HepG2 (cell line): Measurements from ENCODE around the gene CHST14. TPM values are rescaled to one million over a fixed set of nuclear protein-coding genes. Genes with fewer than 3 reads are reported as not detected.

Experiments used
- ATAC-seq: fragments of 200-7000 bp; cut with Tn5 transposase; 3 replicates; pipeline ENCODE4 v1.9.1; 2020; ENCODE audit warnings: mild to moderate bottlenecking, moderate library complexity
- BruUV-seq: library from RNA; stranded (reverse); fragments of 400-500 nt; replicated peaks from 2 replicates; lab custom pipeline; 2021; lab: Mats Ljungman, UMichigan
- CTCF ChIA-PET: fragments of 300-600 bp; formaldehyde crosslinking; extraction: SDS; loops from one replicate; lab custom pipeline; 2021; ENCODE audit warnings: low total read pairs, inconsistent platforms, low intra/inter-chr PET ratio; lab: Yijun Ruan, JAX
- POLR2A ChIA-PET: fragments of 350-600 bp; sonication (Branson Sonifier 250); formaldehyde crosslinking; loops from one replicate; lab custom pipeline; 2020; ENCODE audit warnings: antibody characterized with exemption, inconsistent platforms; lab: Yijun Ruan, JAX
- DNase-seq: peaks from one replicate; pipeline ENCODE4 v3.0.0-alpha.2; 2015; ENCODE audit warnings: low spot score
- FAIRE-seq: peaks from 3 replicates; lab custom pipeline; 2011; peaks lifted over from hg19 to GRCh38; lab: Jason Lieb, UNC
- H2AFZ ChIP-seq: one replicate; pipeline ENCODE4 v1.6.1; 2011; ENCODE audit warnings: low read length, inconsistent platforms
- H3K27ac ChIP-seq: fragments of 300-600 bp; 3 replicates; pipeline ENCODE4 v1.8.0; 2011; ENCODE audit warnings: mixed run types, mild to moderate bottlenecking, mixed read lengths, low read length, inconsistent platforms; ENCODE audit not compliant: insufficient read depth; ENCODE audit errors: extremely low read length
- H3K27me3 ChIP-seq, 2 experiments: fragments of 200-600 bp in 1 of 2; 2 replicates in 1 of 2; 3 replicates in 1 of 2; pipeline versions ENCODE4 v1.6.0 to v1.8.0; 2011; ENCODE audit warnings: low read length in 2 of 2, mild to moderate bottlenecking in 2 of 2, moderate library complexity in 2 of 2, inconsistent platforms in 1 of 2; ENCODE audit not compliant: insufficient read depth in 2 of 2, control insufficient read depth in 1 of 2
- H3K36me3 ChIP-seq, 2 experiments: fragments of 200-600 bp in 1 of 2; replicated peaks in 1 of 2; 2 replicates in 1 of 2; 3 replicates in 1 of 2; pipeline versions ENCODE4 v1.5.1 to v1.8.0; 2011; ENCODE audit warnings: low read length in 2 of 2, inconsistent platforms in 1 of 2; ENCODE audit not compliant: insufficient read depth in 2 of 2, control insufficient read depth in 1 of 2
- H3K4me1 ChIP-seq: 2 replicates; pipeline ENCODE4 v1.5.1; 2012; ENCODE audit warnings: low read length, inconsistent platforms; ENCODE audit not compliant: insufficient read depth
- H3K4me2 ChIP-seq: 2 replicates; pipeline ENCODE4 v1.6.0; 2011; ENCODE audit warnings: low read depth, low read length, inconsistent platforms
- H3K4me3 ChIP-seq, 3 experiments: fragments of 200-600 bp in 1 of 3; sonication (generic), shearing (Covaris generic) in 1 of 3; replicated peaks in 1 of 3; 2 replicates each; pipeline ENCODE4 v1.5.1; 2011 to 2016; ENCODE audit warnings: low read length in 3 of 3, inconsistent platforms in 2 of 3, low read depth in 2 of 3, mild to moderate bottlenecking in 2 of 3, control low read depth in 1 of 3, mixed read lengths in 1 of 3; ENCODE audit not compliant: insufficient read depth in 1 of 3
- H3K79me2 ChIP-seq: one replicate; pipeline ENCODE4 v1.6.1; 2011; ENCODE audit warnings: low read length, inconsistent platforms; ENCODE audit not compliant: insufficient read depth
- H3K9ac ChIP-seq: 2 replicates; pipeline ENCODE4 v1.6.0; 2011; ENCODE audit warnings: mild to moderate bottlenecking, low read depth, low read length, inconsistent platforms; ENCODE audit not compliant: insufficient read depth
- H3K9me3 ChIP-seq: 2 replicates; pipeline ENCODE4 v1.5.1; 2012; ENCODE audit warnings: mild to moderate bottlenecking, low read length
- H4K20me1 ChIP-seq: 2 replicates; pipeline ENCODE4 v1.6.0; 2011; ENCODE audit warnings: inconsistent platforms, mild to moderate bottlenecking, low read length, moderate library complexity; ENCODE audit not compliant: insufficient read depth
- FOXA1 ChIP-seq, 2 experiments: fragments of 450-650 bp in 1 of 2; sonication (generic) in 1 of 2; formaldehyde crosslinking in 1 of 2; IDR thresholded peaks; 2 replicates each; pipeline versions ENCODE4 v1.4.0 to v1.6.1; 2016 to 2020; ENCODE audit warnings: missing genetic modification reagents in 1 of 2
- HDAC1 ChIP-seq: sonication (generic); formaldehyde crosslinking; IDR thresholded peaks from 2 replicates; pipeline ENCODE4 v1.5.1; 2020; ENCODE audit warnings: mild to moderate bottlenecking, missing genetic modification reagents
- RBM22 ChIP-seq: fragments of 200-400 bp; formaldehyde crosslinking; optimal IDR thresholded peaks from 2 replicates; pipeline ENCODE3; 2017; ENCODE audit warnings: mild to moderate bottlenecking, low read length, moderate library complexity
- TBX3 ChIP-seq: fragments of 450-650 bp; IDR thresholded peaks from 2 replicates; pipeline ENCODE4 v1.6.1; 2017; ENCODE audit warnings: antibody characterized with exemption, mild to moderate bottlenecking, inconsistent platforms, borderline replicate concordance
- ZBTB26 ChIP-seq: IDR thresholded peaks from 2 replicates; pipeline ENCODE4 v1.6.1; 2016; ENCODE audit warnings: missing compliant biosample characterization, missing genetic modification reagents, borderline replicate concordance
- ZNF264 ChIP-seq: sonication (generic); formaldehyde crosslinking; IDR thresholded peaks from 2 replicates; pipeline ENCODE4 v1.4.0; 2020; ENCODE audit warnings: missing genetic modification reagents
- ZNF770 ChIP-seq: sonication (generic); formaldehyde crosslinking; IDR thresholded peaks from 2 replicates; pipeline ENCODE4 v1.5.0; 2020; ENCODE audit warnings: mild to moderate bottlenecking, missing genetic modification reagents
- ZSCAN29 ChIP-seq: sonication (generic); formaldehyde crosslinking; conservative IDR thresholded peaks from 2 replicates; pipeline ENCODE4 v1.4.0; 2020; ENCODE audit warnings: mild to moderate bottlenecking, missing genetic modification reagents
- WGBS: methylation state at CpG from one replicate; pipeline ENCODE4 v1.1.6; 2017; ENCODE audit warnings: low lambda C conversion rate; 5-methylcytosine and 5-hydroxymethylcytosine counted together
- in situ Hi-C: cut with HindIII; loops from 2 replicates; pipeline ENCODE4 v1.10.0; 2017; ENCODE audit warnings: low pct_unique_long_range_greater_than_20kb; ENCODE audit not compliant: extremely low pct_ligation_motif_present
- intact Hi-C: fragments of 100-400 bp; cut with micrococcal nuclease; formaldehyde crosslinking; loops from one replicate; pipeline ENCODE4 v1.10.0; 2022; ENCODE audit not compliant: unreplicated experiment
- polyA plus RNA-seq, 8 experiments: library from polyadenylated mRNA; depleted of rRNA in 3 of 8; stranded (reverse) in 7 of 8; unstranded in 1 of 8; fragments of >200 nt; fragmentation: Illumina TruSeq in 4 of 8; extraction: Trizol in 4 of 8; gene quantifications; 2 replicates each; pipeline versions ENCODE4 v1.2.1 to v1.2.3, GENCODE V29; 2011 to 2016; ENCODE audit warnings: low read depth in 4 of 8, missing spikeins in 1 of 8, mixed read lengths in 1 of 8; ENCODE audit not compliant: insufficient read depth in 1 of 8
- total RNA-seq, 5 experiments: library from RNA; depleted of rRNA; stranded (reverse); fragments of >200 nt; fragmentation: Illumina TruSeq; extraction: Trizol; gene quantifications; 2 replicates each; pipeline ENCODE4 v1.2.3, GENCODE V29; 2016; ENCODE audit warnings: low read depth in 1 of 5
- TF ChIP-seq, protein P1 (sequence below): sonication (generic); formaldehyde crosslinking; IDR thresholded peaks from 2 replicates; pipeline ENCODE4 v1.5.0; 2020; ENCODE audit warnings: mild to moderate bottlenecking, missing genetic modification reagents
- TF ChIP-seq, protein P2 (sequence below): sonication (generic); formaldehyde crosslinking; IDR thresholded peaks from 2 replicates; pipeline ENCODE4 v1.5.1; 2020; ENCODE audit warnings: mild to moderate bottlenecking, missing genetic modification reagents, borderline replicate concordance

The CHST14 gene
- total and polyA plus RNA-seq, 2 of the 13 experiments (the other 11 are each of a cell fraction or from before 2014, with no cell fraction given) = 8.9 to 12.4 TPM

GRCh38 chr15:40456738-40457137 is 14.0 kb upstream of the CHST14 start:
- no TSS peak for BruUV-seq
- Histone ChIP-seq H3K9ac (no peak overlapping the region), H3K9me3 (no peaks in the 10 kb centered on the region), H3K4me1 (peaks cover 56% of the 10 kb centered on the region), H2AFZ (no peak overlapping the region), H3K4me2 (no peak overlapping the region), H3K27ac (no peak overlapping the region), H3K27me3 (no peaks in the 10 kb centered on the region), H3K4me3 (no peak overlapping the region), H3K79me2 (peaks cover 37% of the 10 kb centered on the region), H4K20me1 (peaks cover 13% of the 10 kb centered on the region; the same call in 1 of the 2 replicates), H3K36me3 (peaks cover 8 to 15% of the 10 kb centered on the region in 2 experiments; a peak in 4 of 5 replicates)
- in situ Hi-C loops = no loop called here
- no peak for FAIRE-seq
- no peak for DNase-seq
- ChIA-PET CTCF (no interaction called here), POLR2A (no interaction called here)
- 100% methylated on average over 1 of the region's 4 CpGs for WGBS
- no peak for ATAC-seq
- intact Hi-C loops = no loop called here
- TF ChIP-seq FOXA1 (IDR thresholded peaks at IDR 0.05) (no peak), FOXA1 (CRISPR knock-in tag; IDR thresholded peaks at IDR 0.05) (no peak), HDAC1 (CRISPR knock-in tag) (no peak), ZSCAN29 (CRISPR knock-in tag) (no peak), RBM22 (no peak), TBX3 (no peak), ZBTB26 (CRISPR knock-in tag) (no peak), ZNF770 (CRISPR knock-in tag) (no peak), ZNF264 (CRISPR knock-in tag) (no peak)
- TF ChIP-seq, protein P1, sequence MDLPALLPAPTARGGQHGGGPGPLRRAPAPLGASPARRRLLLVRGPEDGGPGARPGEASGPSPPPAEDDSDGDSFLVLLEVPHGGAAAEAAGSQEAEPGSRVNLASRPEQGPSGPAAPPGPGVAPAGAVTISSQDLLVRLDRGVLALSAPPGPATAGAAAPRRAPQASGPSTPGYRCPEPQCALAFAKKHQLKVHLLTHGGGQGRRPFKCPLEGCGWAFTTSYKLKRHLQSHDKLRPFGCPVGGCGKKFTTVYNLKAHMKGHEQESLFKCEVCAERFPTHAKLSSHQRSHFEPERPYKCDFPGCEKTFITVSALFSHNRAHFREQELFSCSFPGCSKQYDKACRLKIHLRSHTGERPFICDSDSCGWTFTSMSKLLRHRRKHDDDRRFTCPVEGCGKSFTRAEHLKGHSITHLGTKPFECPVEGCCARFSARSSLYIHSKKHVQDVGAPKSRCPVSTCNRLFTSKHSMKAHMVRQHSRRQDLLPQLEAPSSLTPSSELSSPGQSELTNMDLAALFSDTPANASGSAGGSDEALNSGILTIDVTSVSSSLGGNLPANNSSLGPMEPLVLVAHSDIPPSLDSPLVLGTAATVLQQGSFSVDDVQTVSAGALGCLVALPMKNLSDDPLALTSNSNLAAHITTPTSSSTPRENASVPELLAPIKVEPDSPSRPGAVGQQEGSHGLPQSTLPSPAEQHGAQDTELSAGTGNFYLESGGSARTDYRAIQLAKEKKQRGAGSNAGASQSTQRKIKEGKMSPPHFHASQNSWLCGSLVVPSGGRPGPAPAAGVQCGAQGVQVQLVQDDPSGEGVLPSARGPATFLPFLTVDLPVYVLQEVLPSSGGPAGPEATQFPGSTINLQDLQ (CRISPR knock-in tag) = no peak
- TF ChIP-seq, protein P2, sequence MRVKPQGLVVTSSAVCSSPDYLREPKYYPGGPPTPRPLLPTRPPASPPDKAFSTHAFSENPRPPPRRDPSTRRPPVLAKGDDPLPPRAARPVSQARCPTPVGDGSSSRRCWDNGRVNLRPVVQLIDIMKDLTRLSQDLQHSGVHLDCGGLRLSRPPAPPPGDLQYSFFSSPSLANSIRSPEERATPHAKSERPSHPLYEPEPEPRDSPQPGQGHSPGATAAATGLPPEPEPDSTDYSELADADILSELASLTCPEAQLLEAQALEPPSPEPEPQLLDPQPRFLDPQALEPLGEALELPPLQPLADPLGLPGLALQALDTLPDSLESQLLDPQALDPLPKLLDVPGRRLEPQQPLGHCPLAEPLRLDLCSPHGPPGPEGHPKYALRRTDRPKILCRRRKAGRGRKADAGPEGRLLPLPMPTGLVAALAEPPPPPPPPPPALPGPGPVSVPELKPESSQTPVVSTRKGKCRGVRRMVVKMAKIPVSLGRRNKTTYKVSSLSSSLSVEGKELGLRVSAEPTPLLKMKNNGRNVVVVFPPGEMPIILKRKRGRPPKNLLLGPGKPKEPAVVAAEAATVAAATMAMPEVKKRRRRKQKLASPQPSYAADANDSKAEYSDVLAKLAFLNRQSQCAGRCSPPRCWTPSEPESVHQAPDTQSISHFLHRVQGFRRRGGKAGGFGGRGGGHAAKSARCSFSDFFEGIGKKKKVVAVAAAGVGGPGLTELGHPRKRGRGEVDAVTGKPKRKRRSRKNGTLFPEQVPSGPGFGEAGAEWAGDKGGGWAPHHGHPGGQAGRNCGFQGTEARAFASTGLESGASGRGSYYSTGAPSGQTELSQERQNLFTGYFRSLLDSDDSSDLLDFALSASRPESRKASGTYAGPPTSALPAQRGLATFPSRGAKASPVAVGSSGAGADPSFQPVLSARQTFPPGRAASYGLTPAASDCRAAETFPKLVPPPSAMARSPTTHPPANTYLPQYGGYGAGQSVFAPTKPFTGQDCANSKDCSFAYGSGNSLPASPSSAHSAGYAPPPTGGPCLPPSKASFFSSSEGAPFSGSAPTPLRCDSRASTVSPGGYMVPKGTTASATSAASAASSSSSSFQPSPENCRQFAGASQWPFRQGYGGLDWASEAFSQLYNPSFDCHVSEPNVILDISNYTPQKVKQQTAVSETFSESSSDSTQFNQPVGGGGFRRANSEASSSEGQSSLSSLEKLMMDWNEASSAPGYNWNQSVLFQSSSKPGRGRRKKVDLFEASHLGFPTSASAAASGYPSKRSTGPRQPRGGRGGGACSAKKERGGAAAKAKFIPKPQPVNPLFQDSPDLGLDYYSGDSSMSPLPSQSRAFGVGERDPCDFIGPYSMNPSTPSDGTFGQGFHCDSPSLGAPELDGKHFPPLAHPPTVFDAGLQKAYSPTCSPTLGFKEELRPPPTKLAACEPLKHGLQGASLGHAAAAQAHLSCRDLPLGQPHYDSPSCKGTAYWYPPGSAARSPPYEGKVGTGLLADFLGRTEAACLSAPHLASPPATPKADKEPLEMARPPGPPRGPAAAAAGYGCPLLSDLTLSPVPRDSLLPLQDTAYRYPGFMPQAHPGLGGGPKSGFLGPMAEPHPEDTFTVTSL = no peak
